ENCODE results near the gene CCDC3.

GRCh38 chr10:12914111-12914510 is 87.4 kb downstream of the CCDC3 start:
- TF ChIP-seq, protein P1, sequence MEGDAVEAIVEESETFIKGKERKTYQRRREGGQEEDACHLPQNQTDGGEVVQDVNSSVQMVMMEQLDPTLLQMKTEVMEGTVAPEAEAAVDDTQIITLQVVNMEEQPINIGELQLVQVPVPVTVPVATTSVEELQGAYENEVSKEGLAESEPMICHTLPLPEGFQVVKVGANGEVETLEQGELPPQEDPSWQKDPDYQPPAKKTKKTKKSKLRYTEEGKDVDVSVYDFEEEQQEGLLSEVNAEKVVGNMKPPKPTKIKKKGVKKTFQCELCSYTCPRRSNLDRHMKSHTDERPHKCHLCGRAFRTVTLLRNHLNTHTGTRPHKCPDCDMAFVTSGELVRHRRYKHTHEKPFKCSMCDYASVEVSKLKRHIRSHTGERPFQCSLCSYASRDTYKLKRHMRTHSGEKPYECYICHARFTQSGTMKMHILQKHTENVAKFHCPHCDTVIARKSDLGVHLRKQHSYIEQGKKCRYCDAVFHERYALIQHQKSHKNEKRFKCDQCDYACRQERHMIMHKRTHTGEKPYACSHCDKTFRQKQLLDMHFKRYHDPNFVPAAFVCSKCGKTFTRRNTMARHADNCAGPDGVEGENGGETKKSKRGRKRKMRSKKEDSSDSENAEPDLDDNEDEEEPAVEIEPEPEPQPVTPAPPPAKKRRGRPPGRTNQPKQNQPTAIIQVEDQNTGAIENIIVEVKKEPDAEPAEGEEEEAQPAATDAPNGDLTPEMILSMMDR (conservative IDR thresholded peaks at IDR 0.05; ENCODE audit: low read depth, low read length), result no peak
- TF ChIP-seq CHD1 (IDR thresholded peaks at IDR 0.05; ENCODE audit: low read depth, low read length) (no peak), CEBPB (IDR thresholded peaks at IDR 0.05; ENCODE audit: low read depth, low read length) (no peak), POLR2A (IDR thresholded peaks at IDR 0.05; ENCODE audit: low read depth, low read length) (no peak), RFX5 (IDR thresholded peaks at IDR 0.05; ENCODE audit: low read depth, low read length) (no peak), RAD21 (IDR thresholded peaks at IDR 0.05; ENCODE audit: low read length) (no peak)
